Right forelimb (tissue), 1 donor: ENCODE results near the gene FILIP1L.
"Not testable (repeated sequence)": the region's sequence is repeated elsewhere in the genome, so short reads cannot be mapped to it uniquely, and the experiment has no call there.

Experiments used
- DNase-seq: peaks from one replicate; pipeline ENCODE4 v3.0.0-alpha.2; 2018

The FILIP1L gene

GRCh38 chr3:100072326-100073048 lies 41.8 kb downstream of the FILIP1L start:
- no peak for DNase-seq

GRCh38 chr3:100069472-100069871 lies 44.8 kb downstream of the FILIP1L start:
- DNase-seq: no peak

DNA sequence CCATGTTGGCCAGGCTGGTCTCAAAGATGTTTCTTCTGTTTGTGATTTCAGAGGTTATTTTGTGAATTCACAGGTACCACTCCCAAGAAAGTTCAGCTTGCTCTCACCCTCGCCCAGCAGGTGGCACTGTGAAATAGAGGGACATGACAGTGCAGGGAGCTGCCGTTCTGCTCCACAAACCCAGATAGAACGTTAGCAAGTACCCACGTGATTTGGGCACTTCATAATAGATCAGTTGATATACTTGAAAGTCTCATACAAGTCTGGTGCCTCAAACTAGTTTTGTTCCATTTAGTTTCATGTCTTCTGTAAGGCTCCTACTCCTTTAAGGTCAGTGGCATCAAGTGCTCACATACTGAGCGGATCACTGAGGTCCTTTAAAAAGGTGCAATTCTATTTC lies 45.5 kb downstream of the FILIP1L start:
- peak; percentile 79 for DNase-seq

DNA sequence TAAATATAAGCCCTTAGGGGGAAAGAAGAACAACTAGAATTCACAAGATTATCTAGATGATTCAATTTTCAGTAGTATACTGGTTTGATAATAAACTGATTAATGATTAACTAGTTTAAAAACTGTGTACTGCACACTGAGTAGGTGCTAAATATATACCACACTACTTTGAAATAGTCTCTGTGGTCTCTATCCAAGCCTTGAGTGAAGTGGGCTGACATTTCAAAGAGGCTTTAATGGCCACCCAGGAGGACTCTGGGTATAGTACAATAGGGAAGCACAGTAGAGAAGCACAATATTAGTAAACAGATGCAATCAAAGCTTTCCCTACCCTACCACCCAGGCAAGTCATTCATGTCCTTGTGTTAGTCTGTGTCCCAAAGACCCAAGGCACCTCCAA lies 46.7 kb downstream of the FILIP1L start:
- DNase-seq: no peak

DNA sequence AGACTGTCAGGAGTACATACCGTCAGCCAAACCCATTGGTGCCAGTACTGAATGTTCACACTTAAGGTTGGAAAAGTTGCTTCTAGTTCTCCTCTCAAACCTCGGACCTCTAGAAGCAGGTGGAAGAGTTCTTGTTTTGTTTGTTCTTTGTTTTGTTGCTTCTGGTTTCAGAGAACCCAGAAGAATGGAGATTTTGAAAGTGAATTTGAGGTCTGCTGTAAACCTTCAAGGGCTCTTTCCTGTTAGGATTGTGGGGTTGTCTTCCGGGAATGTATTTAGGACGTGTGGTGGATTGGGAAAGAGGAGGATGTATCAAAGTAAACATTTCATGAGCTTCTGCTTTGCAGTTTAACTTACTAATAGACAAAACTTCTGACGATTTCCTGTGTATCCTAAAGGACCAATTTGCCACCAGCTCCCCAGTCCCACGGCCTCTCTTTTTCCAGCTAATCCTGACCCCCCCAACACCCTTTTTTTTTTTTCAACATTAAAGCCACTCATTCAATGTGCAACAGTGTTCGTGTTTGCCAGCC lies 50.3 kb downstream of the FILIP1L start:
- DNase-seq: no peak

GRCh38 chr3:100062665-100063064 lies 51.6 kb downstream of the FILIP1L start:
- DNase-seq: no peak

GRCh38 chr3:100060685-100061484 lies 53.4 kb downstream of the FILIP1L start:
- no peak for DNase-seq

DNA sequence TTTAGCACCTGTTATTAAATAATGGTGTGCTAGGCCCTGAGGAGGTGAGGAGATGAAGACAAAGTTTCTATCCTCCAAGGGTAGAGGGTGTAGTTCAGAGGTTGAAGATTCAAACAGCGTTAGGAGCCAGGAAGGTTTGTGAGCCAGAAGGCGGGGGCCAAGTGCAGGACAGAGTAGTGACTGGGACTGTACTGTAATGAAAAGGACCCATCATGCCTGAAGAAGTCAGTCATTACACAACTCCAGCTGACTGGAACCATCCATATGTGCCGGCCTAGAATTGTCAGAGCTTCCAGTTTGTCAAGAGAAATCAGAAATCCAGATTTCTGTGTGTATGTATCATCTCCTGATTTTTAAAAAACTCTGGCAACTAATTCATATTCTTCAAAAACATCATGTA lies 54.8 kb downstream of the FILIP1L start:
- DNase-seq: no peak

DNA sequence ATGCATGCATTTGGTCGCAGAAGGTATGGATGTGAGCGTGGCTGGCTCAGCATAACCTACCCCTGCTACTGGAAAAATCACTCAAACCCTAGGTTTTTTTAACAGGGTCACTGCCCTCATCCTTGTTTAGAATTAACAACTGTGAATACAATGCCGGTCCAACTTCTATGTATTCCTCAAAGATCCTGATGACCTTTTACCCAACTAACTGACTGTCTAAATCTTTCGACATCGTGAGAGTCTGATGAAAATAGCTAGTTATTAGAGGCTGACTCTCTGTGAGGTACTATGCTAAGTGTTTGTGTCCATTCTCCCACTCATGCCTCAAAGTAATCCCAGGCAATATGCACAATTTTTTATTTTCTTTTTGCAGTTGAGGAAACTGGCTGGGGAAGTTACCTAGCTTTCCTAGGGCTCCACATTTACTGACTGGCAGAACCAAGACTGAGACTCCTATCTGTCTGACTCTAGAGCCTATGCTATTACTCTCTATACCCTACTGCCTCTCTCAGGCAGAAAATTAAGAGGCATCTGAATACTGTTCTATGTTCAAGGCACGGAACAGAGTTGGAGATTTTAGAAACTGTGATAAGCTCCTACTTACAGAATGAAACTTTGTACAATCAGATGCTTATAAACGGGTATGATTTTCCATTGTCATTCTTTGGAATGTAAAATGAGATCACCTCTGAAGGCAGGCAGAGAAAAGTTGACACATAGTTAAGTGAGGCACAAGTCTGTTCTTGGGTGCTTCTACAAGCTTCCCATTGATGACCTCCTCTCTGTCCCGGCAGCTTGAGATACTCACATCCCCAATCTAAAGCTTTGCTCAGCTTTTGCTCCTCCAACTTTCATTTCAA lies 56.4 kb downstream of the FILIP1L start:
- no peak for DNase-seq

- no peak for DNase-seq
These were observed 60.2 kb downstream of the FILIP1L start for GRCh38 chr3:100053951-100054620.

DNA sequence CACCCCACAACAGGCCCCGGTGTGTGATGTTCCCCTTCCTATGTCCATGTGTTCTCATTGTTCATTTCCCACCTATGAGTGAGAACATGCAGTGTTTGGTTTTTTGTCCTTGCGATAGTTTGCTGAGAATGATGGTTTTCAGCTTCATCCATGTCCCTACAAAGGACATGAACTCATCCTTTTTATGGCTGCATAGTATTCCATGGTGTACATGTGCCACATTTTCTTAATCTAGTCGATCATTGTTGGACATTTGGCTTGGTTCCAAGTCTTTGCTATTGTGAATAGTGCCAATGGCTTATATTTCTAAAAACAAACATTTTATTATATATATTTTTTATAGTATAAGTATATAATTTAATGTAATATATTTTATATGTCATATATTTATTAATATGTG lies 62.8 kb downstream of the FILIP1L start:
- not testable (repeated sequence) for DNase-seq

- DNase-seq: no peak
These were observed 66.1 kb downstream of the FILIP1L start for GRCh38 chr3:100048248-100048647.

DNA sequence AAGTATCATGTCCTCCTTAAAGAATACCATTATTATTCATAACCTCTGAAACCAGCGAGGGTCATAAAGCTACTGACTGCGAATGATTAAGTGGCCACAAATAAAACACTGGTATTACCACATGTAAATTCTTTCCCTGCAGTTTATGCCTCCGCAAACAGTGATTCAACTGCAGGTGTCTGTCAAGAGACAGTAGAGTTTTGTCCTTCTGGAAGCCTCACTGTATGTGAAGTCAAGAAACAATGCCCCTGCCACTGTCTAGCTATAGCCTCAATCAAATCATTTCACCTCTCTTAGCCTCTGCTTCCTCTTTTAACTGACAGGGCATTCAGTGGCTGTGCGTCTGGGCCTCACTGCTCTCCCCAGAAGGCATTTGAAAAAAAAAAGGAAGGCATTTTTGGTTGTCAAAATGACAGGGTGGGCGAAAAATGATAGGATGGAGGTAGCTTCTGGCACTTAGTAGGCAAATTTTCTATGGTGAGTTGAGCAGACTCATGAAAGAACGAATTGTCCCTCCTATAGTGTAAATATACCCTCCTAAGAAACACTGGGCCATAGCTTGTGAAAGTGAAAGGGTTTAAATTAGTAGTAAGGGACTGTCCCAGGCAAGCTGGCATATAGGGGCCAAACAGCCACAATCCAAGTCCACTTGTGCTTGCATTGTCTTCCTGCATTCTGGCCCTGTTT lies 66.7 kb downstream of the FILIP1L start:
- DNase-seq: no peak

DNA sequence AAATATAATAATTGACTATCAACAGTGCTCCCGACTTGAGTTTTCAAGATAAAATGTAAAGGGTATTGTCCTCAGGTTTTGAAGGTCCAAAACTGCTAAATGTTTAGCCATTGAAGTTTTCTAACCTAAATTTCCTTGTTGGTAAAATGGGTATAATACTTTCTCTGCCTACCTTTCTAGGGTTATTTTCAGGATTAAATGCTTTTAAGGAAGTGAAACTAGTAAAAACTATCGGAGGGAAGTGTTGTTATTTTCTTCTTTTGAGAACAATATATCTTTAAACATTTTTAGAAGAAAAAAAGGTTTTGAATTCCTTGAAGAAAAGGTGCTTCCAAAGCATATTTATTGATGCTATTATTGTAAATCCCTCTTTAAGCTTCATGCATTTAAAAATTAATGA lies 67.3 kb downstream of the FILIP1L start:
- DNase-seq: no peak

DNA sequence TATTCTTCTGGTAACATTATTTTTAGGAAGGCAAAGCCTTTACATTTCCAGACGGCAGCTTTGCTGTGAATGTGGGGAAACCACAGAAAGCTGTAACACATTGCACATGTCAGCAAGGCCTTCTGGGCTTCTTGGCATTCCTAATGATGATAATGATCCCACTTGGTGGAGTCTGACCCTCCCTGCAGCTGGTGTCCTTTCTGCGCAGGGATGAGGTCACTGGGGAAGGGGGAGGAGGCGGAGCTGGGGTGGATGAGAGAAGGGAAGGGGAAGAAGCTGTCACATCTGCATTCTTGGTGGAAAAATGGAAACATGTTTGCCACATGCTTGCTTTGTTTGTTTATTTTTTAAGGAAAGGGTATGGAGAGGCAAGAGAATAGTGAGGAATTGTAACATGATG lies 68.6 kb downstream of the FILIP1L start:
- peak; percentile 82 for DNase-seq

DNA sequence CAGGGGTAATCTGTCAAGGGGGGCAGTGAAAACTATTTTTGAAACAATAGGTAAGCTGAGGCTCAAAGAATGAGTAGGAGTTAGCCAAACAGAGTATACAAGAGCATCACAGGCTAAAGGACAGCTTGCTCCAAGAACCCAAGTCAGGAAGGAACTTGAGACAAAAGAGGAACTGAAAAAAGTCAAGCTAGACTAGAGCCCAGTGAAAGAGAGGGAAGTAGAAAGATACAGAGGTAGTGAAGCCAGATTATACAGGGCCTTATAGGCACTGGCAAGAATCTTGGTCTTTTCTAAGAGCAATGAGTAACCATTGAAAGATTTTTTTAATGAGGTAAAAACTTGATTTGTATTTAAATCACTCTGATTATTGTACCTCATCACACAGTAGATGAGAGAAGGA lies 69.9 kb downstream of the FILIP1L start:
- no peak for DNase-seq

GRCh38 chr3:100043271-100043670 lies 71.0 kb downstream of the FILIP1L start:
- no peak for DNase-seq

DNA sequence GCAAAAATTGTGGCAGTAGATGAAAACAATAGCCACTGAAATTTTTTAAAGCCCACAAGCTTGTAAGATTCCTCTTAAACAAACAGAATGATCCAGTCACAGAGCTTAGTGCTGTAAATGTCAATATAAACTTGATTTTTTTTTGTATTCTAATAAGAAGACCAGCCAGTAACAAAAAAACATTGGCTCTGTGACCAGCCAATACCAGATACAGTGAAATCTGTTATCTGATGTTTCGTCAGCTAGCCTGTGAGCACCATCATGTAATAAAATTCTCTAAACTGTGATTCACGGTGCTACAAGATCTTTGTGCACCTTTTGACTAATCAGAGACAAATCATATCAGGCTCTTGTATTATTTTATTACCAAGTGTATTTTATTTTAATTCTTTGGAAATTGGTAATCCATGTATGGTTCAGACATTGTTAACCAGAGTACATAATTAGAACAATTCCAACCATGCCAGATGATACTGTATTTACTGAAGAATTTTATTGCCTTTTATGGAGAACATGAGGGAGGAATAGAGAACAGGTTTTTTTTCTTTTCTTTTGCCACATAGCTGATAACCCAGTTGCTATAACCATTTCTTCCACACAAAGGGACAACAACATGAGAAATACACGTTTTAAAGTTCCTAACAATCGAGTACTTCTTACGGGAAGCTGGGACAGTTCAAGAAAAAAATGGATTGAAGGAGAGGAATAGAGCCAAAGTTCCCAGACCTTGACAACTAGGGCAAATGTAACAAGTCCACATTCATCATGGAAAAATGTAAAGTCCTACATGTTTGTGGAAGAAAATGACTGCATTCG lies 71.9 kb downstream of the FILIP1L start:
- DNase-seq: no peak

GRCh38 chr3:100041328-100041749 lies 73.0 kb downstream of the FILIP1L start:
- DNase-seq: no peak

DNA sequence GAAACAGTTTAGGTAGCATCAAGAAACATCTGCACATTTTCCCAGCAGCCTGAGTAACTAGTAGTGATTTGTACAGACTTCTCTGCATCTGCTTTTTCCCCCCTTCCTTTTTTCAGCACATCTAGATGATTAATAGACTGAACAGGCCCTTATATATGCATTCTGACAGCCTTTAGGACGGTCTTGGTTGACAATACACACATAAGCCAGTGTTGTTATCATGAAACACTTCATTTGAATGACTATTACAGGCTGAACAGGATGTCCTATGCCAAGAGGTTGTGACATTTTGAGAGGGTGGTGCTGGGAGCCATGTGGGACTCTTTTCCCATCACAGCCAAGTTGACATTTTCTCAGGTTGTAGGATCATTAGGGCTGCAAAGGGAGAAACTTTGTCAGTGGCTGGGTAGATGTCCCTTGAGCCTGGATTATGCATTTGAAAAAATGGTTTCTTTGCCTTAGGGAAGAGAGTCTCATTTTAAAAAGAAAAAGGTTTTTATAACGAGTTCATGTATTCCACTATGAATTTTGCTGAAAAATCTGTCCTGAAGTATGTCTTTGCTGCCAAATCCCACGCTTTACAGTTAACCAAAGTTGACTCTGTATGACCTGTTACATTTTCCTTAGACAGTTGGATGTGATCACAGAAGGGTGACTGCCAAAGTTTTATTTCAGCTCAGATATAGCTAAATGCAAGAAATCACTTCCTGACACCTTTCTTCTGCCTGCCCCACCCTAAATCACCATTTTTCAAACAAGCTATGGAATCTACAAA lies 73.7 kb downstream of the FILIP1L start:
- DNase-seq: peak; percentile 59
